HG03196 (cell line): ENCODE results near the gene SET.
"Not testable (repeated sequence)": the region's sequence is repeated elsewhere in the genome, so short reads cannot be mapped to it uniquely, and the experiment has no call there.

Source experiments
- ATAC-seq: cut with Tn5 transposase; IDR thresholded peaks from one replicate; pipeline ENCODE4 v1.9.1; 2021; ENCODE audit not compliant: unreplicated experiment

SET gene

DNA sequence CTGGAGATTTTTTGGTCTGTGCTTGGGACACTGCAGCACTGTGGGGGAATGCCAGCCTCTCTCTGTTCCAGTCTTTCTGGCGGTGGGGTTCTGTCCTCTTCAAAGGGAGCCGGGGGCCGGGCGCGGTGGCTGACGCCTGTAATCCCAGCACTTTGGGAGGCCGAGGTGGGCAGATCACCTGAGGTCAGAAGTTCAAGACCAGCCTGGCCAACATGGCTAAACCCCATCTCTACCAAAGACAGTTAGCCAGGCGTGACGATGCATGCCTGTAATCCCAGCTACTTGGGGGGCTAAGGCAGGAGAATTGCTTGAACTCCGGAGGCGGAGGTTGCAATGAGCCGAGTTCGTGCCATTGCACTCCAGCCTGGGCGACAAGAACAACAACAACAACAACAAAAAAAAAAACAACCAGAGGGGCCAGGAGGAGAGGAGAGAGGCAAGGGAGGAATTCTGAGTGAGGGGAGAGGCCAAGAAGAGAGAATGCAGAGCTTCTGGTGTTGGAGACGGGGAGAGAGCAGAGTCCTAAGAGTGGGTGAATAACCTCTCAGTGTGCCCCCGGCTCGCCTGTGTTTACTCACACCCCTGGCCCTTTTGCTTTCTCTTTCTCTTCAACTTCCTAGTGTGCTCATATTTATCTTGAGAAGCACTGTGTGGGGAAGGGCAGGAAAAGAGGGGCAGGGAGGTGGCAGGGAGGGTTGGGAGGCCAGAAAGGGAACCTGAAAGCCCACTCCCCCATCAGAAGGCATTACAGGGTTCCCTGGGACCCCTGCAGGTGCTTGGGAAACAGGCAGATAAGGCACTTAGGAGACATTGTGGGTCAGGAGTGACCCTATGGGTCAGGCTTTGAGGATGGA, 3.2 kb upstream of the SET start:
- no peak for ATAC-seq

DNA sequence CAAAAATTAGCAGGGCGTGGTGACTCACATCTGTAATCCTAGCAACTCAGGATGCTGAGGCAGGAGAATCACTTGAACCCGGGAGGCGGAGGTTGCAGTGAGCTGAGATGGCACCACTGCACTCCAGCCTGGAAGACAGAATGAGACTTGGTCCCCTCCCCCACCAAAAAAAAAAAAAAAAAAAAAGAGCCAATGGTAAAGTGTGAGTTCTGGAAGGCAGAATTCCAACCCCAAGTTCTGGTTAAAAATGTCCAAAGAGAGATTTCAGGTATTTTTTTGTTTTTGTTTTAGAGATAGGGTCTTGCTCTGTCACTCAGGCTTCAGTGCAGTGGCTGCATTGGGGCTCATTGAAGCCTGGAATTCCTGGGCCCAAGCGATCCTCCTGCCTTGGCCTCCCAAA, 1.6 kb upstream of the SET start:
- ATAC-seq: no peak

DNA sequence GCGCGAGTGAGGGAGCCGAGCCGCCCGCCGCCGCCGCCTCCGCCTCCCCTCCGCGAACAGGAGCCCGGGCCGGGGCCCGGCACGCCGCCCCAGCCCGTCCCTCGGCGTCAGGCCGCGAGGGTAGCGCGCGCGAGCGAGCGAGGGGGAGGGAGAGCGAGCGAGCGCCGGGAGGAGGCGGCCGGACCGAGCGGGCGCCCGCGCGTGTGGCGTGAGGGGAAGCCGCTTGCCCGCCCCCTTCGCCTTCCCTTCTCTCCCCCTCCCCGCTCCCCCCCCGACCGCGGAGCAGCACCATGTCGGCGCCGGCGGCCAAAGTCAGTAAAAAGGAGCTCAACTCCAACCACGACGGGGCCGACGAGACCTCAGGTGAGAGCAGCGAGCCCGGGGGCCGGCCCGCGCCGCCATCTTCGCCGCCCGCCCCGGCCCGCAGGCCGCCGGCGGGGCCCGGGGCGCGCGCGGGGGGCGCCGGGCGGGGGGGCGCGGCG, 312 bp downstream of the SET start:
- ATAC-seq: peak; percentile 5

DNA sequence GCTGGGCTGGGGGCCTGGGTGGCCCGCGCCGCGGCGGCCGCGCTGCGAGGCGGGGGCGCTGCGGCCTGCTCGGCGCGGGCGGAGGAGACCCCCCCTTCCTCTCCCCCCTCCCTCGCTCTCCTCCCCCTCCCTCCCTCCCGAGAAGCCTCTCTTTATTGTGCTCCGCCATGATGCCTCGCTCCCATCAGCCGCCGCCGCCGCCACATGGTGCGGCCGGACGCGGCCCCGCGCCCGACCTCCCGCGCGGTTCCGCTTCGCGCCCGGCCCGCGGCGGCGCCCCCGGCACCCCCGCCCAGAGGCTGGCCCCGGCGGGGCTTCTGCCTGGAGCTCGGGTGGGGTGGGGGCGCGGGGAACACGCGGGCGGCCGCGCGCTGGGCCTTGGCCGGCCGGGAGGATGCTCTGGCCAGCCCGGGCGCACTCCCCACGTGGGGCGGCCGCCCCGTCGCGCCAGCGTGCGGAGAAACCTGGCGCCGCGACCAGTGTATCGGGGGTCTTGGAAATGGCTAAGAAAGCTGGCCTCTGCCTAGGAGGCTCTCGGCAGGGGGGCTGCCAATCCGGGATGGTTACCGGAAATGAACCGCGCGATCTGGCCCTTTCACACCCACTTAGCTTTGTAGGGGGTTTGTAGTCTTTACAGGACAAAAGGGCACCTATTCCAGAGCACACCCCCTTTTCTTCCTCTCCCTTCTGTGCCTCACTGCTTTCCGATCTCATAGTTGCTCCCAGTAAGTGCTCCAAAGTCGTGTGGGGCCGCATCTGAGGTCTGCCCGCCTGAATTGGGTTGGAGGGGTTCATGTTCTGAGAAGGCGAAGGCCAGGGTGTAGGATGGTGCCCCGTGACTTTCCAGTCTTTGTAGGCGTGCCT, 1.0 kb downstream of the SET start:
- ATAC-seq: no peak

DNA sequence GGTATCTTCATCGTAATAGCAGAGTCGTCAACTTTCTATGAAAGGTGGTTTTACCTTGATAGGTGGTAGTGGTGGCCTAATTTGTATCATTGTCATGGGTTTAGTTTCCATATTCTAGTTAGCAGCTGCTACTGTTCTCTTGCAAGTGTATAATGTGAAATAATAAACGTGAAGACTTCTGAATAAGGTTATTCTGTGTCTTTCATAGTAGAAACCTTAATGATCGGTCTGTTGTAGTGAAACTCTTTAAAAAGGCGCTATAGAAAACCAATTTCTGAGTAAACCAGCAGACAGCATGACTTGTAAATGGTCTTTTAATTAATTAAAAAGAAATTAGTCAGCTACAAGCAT, 1.6 kb downstream of the SET start:
- ATAC-seq: no peak

DNA sequence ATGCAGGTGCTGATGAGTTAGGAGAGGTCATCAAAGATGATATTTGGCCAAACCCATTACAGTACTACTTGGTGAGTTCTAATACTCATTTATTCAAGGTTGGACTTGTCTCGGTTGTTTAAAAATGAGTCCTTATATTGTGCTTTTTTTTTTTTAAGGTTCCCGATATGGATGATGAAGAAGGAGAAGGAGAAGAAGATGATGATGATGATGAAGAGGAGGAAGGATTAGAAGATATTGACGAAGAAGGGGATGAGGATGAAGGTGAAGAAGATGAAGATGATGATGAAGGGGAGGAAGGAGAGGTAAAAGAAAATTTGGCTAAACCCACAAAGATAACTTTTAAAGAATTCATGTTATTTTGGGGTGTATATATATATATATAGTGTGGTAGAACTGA, 4.7 kb downstream of the SET start:
- not testable (repeated sequence) for ATAC-seq

DNA sequence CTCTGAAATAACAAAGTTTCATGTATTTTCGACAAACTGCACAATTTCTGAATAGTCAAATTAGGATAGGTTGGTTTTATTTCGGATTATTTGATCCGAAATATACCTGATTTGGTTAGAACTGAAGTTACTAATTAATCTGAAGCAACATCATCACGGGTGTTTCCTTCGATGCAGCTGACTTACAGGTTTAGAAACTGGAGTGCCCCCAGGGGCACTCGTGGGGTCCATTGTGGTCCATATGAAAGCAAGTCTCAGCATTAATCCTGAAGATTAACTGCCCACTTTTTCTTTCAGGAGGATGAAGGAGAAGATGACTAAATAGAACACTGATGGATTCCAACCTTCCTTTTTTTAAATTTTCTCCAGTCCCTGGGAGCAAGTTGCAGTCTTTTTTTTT, 5.3 kb downstream of the SET start:
- ATAC-seq: no peak

DNA sequence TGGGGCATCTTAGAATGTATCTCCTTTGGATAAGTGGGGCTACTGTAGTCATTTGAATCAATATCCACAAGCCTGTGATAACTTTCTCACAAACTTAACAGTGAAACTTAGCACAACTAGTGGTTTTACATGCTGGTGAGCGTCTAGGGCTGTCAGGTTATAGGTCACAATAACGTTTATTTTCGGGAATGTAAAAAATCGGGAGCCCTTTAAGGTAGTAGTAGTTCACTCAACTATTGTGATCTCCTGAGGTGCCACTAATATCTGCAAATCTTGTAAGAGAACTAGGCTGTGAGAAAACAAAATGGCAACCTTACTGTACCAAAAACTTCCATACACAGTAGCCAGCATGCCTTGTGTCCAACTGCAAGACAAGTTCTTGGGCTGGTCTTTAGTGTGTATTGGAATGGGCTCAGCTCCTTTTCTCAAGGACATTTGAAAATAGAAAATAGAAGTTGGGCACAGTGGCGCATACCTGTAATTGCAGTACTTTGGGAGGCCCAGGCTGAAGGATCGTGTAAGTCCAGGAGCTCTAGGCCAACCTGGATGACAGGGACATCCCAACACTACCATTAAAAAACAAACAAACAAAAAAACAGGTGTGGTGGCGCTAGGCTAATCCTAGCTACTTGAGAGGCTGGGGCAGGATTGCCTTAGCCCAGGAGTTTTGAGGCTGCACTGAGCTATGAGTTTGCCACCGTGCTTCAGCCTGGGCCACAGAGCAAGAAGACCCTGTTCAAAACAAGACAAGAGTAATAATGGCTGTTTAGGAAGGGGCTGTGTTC, 8.1 kb downstream of the SET start:
- ATAC-seq: no peak

DNA sequence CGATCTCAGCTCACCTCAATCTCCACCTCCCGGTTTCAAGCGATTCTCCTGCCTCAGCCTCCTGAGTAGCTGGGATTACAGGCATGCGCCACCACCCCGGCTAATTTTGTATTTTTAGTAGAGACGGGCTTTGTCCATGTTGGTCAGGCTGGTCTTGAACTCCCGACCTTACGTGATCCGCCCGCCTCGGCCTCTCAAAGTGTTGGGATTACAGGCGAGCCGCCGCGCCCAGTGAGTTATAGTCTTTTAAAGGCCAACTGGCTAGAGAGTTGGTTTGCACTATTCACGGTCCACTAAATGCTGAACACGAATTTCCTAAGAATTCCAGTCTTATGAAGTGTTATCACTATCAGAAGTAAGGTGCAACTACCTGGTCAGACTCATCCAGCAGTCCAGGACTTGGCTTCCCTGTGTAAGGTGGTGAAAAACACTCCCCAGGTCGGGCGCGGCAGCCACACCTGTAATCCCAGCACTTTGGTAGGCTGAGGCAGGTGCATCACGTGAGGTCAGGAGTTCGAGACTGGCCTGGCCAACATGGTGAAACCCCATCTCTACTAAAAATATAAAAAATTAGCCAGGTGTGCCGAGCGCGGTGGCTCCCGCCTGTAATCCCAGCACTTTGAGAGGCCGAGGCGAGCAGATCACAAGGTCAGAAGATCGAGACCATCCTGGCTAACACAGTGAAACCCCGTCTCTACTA, 10.2 kb downstream of the SET start:
- ATAC-seq: not testable (repeated sequence)

DNA sequence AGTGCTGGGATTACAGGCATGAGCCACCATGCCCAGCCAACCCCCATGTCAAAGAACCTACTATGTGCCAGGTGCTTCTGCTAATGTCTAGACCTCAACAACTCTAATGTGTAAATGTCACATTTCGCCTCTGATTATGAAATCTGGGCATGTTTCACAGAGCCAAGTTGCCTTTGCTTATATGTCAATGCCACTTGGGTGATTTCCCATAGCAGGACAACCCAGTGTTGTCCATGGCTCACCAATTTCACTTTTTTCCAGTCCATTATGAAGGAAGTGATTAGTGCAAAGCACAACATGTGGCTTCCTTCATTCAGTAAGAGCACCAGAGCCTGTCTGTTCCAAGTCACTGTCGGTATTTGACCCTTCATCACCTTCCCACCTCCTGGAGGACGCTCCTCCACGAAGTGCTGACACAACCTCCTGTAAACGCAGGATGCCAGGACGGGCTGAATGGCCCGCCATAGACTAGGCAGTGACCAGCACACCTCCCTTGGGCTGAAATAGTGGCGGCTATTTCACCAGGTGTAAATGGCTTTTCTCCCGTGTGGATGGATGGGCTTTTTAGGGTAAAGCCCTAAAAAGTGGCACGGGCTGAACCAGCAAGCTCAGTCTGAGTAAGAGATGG, 12.3 kb downstream of the SET start:
- ATAC-seq: no peak

DNA sequence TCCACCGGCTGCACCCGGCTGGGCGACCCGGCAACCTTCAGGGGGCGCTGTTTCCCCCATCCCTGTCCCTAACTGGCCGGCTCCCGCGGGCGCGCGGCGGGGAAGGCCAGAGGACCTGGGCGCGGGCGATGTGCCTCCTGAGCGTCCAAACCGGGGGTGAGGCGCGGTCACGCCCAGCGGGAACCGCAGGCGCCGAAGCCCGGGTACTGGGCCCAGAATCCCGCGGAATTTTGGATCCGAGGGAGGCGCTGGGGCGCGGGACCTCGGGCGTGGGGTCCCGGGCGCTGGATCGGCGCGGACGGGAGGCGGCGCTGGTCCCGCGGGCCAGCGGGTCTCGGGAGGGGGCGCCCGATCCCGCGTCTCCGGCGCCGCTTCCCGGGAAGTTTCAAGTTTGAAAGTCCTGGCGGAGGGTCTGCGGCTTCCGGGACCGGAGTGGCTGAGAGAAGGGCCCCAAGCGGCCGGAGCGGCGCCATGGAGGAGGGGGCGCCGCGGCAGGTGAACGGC, 13.5 kb downstream of the SET start, which contains the start of gene PKN3:
PKN3 (plus strand) TSS at position 59 of the 504 bp plus-strand sequence; CDS start at position 472, 413 bp downstream.
- ATAC-seq: peak; percentile 64

DNA sequence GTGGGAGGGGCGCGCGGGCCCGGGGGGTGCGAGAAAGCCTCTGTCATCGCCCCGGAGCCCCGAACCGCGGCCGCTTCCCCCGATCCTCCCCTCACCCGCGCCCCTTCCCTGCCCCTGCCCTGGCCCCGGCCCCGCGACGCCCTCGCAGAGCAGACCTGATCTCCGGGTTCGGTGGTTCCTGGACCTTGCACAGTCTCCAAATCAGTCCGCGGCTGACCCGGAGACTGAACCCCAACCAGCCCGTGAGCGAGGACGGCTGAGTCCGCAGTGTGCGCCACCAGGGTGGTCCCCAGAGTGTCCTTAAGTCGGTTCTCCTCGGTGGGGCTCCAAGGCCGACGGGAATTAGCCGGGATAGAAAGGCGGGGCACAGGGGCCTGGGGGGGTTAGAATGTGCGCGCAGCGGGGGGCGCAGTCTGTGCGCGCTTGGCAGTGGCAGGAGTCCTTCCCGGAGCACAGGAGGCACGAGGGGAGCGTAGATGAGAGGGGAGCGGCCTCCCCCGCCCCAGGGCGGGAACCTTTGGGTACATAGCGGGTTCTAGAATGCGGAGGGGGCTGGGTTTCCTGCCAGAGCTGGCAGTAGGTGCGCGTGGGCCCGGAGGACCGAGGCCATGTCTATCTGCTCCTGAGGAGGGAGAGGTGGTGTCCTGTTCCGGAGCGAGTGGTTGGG, 14.1 kb downstream of the SET start:
- ATAC-seq: no peak

DNA sequence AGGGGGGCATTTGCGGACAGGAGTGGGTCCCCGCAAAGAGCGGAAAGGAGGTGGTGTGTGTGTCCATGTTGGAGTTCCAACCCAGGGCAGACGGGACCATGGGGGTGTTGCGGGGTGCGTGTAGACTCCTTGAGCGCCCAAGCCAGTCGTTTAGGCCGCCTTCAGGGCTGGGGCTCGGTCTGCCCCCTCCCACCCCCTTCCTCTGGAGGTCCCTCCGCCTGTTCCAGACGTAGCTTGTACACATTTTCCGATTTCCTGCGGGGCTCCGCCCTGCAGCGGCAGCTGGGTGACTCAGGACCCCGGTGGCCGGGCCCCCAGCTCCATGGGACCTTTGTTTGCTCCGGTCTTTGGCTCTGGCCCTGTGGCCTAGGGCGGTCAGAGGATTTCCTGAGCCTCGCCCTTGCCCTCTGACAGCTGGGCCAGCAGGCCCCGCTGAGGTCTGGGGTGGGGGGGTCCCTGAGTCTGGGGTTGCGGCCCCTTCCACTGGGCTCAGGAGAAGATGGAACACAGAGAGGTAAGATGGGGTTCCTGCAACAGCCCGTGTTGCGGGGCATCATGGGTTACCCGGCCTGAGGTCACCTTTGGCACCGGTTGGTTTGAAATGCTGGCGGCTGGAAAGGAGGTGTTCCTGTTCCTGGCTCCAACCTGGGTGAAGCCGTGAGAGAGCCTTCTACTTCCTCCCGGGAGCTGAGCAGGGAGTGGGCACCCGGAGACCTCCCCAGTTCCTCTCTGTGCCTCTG, 14.8 kb downstream of the SET start:
- ATAC-seq: no peak

DNA sequence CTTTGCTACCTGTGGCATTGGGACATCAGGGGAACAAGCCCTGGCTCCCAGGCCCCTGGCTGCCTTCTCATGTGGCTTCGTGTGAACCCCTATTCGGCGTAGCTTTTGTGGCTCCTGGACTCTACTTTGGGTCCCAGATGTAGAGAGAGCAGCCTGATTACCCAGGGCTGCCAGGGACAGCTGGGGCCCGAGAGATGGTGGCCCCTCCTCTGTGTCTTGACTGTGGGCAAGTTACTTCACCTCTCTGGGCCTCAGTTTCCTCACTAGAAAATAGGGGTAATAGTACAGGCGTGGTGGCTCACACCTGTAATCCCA, 15.3 kb downstream of the SET start:
- ATAC-seq: no peak

DNA sequence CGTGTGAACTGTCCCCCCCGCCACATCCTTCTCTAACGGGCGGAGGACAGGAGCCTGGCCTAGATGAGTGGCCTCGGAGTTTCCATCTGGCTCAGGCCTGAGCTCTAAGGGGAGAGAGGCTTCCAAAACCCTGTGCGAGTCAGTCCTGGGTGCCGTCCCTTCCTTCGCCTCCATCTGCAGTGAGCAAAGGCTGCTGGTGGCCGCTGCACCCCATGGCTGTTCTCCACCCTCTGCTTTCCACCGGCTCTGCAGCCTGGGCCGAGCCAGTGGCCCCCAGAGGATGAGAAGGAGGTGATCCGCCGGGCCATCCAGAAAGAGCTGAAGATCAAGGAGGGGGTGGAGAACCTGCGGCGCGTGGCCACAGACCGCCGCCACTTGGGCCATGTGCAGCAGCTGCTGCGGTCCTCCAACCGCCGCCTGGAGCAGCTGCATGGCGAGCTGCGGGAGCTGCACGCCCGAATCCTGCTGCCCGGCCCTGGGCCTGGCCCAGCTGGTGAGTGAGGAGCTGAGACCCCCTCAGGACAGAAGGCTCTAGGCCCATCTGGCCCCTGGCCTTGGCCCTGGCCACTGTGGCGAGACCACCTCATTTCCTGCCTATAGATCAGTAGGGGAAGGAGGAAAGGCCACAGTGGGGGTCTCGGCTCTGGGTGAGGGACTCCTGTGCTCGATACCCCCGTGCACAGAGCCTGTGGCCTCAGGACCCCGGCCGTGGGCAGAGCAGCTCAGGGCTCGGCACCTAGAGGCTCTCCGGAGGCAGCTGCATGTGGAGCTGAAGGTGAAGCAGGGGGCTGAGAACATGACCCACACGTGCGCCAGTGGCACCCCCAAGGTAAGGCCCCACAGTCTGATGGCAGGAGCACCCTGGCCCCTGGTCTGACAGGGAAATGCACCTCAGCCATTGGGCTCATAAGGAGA, 16.3 kb downstream of the SET start:
- ATAC-seq: no peak

DNA sequence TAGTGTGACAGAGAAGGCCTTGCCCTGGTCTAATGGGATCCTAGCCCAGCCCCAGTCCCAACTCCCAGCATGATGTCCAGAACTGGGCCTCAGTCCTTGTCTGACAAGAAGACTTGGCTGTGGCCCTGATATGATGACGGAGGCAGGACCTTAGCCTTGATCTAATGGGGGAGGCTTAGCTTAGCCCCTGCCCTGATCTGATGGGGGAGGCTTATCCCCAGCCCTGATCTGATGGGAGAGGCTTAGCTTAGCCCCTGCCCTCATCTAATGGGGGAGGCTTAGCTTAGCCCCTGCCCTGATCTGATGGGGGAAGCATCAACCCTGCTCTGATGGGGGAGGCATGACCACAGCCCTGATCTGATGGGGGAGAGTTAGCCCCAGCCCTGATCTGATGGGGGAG, 17.0 kb downstream of the SET start:
- ATAC-seq: no peak

DNA sequence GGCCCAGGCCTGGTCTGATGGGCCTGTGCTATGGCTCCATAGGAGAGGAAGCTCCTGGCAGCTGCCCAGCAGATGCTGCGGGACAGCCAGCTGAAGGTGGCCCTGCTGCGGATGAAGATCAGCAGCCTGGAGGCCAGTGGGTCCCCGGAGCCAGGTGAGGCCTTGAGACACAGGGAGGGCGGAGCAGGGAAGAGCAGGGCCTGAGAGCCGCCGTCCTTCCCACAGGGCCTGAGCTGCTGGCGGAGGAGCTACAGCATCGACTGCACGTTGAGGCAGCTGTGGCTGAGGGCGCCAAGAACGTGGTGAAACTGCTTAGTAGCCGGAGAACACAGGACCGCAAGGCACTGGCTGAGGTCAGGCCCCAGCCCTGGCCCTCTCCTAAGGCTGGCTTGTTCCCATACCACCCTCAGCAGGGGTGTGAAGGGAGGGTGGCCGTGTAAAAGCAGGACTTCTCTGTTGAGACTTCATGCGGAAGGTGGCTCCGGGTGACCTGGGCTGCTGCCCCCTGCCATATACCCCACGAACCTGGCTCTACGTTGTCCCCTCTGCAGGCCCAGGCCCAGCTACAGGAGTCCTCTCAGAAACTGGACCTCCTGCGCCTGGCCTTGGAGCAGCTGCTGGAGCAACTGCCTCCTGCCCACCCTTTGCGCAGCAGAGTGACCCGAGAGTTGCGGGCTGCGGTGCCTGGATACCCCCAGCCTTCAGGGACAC, 17.8 kb downstream of the SET start:
- ATAC-seq: no peak
